ENCODE results near the gene CCR5AS.

The CCR5AS gene

DNA sequence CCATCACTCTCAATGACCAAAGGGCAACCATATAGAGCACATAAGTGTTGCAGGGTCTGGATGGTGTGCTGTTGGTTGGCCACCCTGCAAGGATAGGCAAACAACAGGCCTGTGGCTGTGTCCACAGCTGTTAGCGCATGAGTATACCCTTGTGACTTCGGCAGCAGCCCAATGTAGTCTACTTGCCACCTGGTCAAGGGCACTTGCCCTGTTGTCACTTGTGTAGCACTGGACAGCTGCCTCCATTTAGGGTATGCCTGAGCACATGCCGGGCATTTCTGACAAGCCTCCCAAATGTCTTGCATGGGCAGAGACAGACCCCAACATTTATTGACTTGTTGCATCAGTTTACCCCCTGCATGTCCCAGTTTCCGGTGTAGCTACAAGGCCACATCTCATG is 12.9 kb upstream of the CCR5AS start:
- no peak for DNase-seq (ENCODE audit: low spot score in 2 of 2)

DNA sequence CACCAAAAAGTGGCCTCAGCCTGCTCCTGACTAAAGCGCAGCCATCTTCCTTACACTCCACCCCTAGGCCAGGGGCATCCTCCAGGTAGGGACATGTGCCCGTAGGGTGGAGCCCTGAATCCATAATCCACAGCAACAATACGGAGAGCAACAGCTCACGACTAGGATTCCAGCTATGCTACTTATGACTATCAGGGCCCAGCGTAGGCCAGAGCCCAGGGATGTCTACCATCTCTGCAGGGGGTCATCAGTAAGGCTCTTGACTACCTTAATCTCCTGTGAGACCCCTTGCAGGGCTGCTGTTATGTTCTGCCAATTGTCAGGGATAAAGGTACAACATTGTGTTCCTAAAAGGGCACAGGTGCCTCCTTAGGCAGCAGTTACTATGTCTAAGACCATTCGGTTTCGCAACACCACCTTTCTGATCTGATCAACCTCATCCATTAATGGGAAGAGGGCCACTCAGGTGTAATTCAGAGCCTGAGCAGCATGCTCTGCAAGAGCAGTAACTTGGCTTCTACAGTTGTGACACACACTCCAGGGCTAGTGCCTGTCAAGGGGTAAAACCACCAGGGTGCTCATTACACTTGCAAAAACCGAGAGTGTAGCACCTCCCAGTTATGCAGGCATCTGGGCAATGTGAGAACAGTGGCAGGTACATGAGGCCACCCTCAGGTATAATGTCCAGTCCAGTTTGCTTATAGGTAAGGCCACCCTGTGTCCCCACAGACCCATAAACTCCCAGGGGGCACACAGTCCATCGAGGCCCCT is 11.2 kb upstream of the CCR5AS start:
- Histone ChIP-seq H3K27ac (no peak overlapping the region), H3K4me1 (peaks cover 2% of the 10 kb centered on the region), H3K4me3 (no peak overlapping the region), H3K36me3 (no peaks in the 10 kb centered on the region), H3K9me3 (no peaks in the 10 kb centered on the region), H3K27me3 (no peaks in the 10 kb centered on the region)
- no peak for TF ChIP-seq POLR2AphosphoS5 (IDR thresholded peaks at IDR 0.05)
- TF ChIP-seq, protein P1, sequence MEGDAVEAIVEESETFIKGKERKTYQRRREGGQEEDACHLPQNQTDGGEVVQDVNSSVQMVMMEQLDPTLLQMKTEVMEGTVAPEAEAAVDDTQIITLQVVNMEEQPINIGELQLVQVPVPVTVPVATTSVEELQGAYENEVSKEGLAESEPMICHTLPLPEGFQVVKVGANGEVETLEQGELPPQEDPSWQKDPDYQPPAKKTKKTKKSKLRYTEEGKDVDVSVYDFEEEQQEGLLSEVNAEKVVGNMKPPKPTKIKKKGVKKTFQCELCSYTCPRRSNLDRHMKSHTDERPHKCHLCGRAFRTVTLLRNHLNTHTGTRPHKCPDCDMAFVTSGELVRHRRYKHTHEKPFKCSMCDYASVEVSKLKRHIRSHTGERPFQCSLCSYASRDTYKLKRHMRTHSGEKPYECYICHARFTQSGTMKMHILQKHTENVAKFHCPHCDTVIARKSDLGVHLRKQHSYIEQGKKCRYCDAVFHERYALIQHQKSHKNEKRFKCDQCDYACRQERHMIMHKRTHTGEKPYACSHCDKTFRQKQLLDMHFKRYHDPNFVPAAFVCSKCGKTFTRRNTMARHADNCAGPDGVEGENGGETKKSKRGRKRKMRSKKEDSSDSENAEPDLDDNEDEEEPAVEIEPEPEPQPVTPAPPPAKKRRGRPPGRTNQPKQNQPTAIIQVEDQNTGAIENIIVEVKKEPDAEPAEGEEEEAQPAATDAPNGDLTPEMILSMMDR (IDR thresholded peaks at IDR 0.05), result no peak
- TF ChIP-seq POLR2A (IDR thresholded peaks at IDR 0.05), result no peak
- no peak for TF ChIP-seq EP300 (IDR thresholded peaks at IDR 0.05)
- 78% methylated on average over 8 of the region's 9 CpGs for WGBS
- no peak for DNase-seq (ENCODE audit: low spot score in 2 of 2)

More for the DNA sequence above, 12.9 kb upstream of the CCR5AS start:
- no peak for TF ChIP-seq POLR2A (IDR thresholded peaks at IDR 0.05)
- no peak for TF ChIP-seq POLR2AphosphoS5 (IDR thresholded peaks at IDR 0.05)
- Histone ChIP-seq H3K9me3 (no peaks in the 10 kb centered on the region), H3K27ac (no peak overlapping the region), H3K36me3 (no peaks in the 10 kb centered on the region), H3K4me1 (peaks cover 9% of the 10 kb centered on the region), H3K27me3 (no peaks in the 10 kb centered on the region), H3K4me3 (no peak overlapping the region)
- 100% methylated on average over 4 of the region's 4 CpGs for WGBS

DNA sequence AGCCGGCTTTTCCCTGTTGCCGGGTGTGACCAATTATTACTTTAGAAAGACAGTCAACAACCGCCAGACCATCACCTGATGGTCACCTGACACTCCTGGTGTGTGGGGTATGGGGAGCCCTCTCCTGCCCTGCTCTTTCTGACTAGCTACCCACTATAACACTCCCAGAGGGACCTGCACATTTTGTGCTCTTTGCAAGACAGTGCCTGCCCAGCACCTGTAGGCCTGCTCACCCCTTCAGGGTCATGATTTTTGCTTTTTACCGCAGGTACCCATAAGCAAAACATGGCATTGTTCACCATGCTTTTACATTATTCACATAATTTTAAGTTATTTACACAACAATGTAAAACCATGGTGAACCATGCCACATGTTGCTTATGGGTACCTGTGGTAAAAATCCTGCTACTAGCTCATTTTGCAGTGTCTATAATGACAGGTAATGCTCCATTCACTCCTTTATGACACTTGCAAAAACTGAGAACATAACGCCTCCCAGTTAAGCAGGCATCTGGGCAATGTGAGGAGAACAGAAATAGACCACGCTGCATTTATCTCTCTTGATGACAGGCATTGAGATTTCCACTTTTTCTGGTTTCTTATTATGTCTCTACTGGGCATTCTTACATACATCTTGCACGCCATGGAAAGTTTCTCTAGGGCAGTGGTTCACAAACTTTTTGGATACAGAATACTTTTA is 10.1 kb upstream of the CCR5AS start:
- WGBS, result 84% methylated on average over 7 of the region's 7 CpGs
- Histone ChIP-seq H3K27ac (no peak overlapping the region), H3K4me3 (no peak overlapping the region), H3K4me1 (no peaks in the 10 kb centered on the region), H3K27me3 (no peaks in the 10 kb centered on the region), H3K36me3 (no peaks in the 10 kb centered on the region), H3K9me3 (no peaks in the 10 kb centered on the region)
- no peak for TF ChIP-seq POLR2AphosphoS5 (IDR thresholded peaks at IDR 0.05)
- TF ChIP-seq POLR2A (IDR thresholded peaks at IDR 0.05), result no peak
- no peak for TF ChIP-seq EP300 (IDR thresholded peaks at IDR 0.05)
- TF ChIP-seq, protein P1 (IDR thresholded peaks at IDR 0.05), result no peak
- DNase-seq (ENCODE audit: low spot score in 2 of 2), result no peak

DNA sequence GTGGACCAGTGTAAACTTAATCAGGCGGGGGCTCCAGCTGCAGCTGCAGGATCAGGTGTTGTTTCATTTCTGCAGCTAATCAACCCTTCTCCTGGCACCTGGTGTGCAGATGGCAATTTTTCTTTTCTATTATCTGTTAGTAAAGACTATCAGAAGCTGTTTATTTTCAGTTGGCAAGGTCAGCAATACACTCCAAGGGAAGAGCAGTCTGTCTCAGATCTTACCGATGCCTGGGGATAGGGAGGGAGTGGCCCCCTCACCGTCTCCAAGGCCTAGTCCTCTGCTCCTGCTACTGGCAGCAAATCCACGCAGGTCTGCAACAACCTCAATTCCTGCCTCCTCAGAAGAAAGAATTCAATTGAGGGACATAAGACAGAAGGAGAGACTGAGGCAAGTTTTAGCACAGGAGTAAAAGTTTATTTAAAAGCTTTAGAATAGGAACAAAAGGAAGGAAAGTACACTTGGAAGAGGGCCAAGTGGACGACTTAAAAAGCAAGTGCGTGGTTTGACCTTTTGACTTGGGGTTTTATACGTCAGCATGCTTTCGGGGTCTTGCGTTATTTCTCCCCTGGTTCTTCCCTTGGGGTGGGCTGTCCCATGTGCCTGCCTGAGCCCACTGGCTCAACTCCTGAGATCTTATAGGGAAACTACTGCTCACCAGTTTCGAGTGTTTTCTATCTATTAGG is 9.4 kb upstream of the CCR5AS start:
- Histone ChIP-seq H3K4me1 (no peaks in the 10 kb centered on the region), H3K4me3 (no peak overlapping the region), H3K27ac (no peak overlapping the region), H3K27me3 (no peaks in the 10 kb centered on the region), H3K9me3 (no peaks in the 10 kb centered on the region), H3K36me3 (no peaks in the 10 kb centered on the region)
- 57% methylated on average over 10 of the region's 10 CpGs for WGBS
- TF ChIP-seq EP300 (IDR thresholded peaks at IDR 0.05) (no peak), POLR2A (IDR thresholded peaks at IDR 0.05) (no peak), POLR2AphosphoS5 (IDR thresholded peaks at IDR 0.05) (no peak)
- TF ChIP-seq, protein P1 (IDR thresholded peaks at IDR 0.05), result no peak
- no peak for DNase-seq (ENCODE audit: low spot score in 2 of 2)

DNA sequence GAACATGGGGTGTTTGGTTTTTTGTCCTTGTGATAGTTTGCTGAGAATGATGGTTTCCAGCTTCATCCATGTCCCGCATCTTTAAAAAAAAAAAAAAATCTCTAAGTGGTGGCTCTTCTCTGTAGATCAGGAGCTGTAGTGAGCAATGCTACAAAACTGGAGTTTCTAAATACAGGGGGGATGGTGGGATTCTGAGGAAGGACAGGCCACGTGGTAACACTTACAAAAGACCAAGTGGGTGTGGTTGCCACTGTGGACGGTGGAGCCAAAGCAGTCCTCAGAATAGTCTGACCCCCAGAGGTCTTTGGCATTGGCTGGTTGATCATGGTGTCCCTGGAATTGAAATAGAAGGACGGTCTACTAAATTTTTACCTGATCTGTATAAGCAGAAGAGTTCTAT is 7.9 kb upstream of the CCR5AS start:
- Histone ChIP-seq H3K4me3 (no peak overlapping the region), H3K9me3 (no peaks in the 10 kb centered on the region), H3K27ac (no peak overlapping the region), H3K27me3 (no peaks in the 10 kb centered on the region), H3K36me3 (no peaks in the 10 kb centered on the region), H3K4me1 (no peaks in the 10 kb centered on the region)
- 75% methylated on average over 4 of the region's 4 CpGs for WGBS
- TF ChIP-seq POLR2A (IDR thresholded peaks at IDR 0.05), result no peak
- no peak for TF ChIP-seq POLR2AphosphoS5 (IDR thresholded peaks at IDR 0.05)
- TF ChIP-seq, protein P1 (IDR thresholded peaks at IDR 0.05), result no peak
- TF ChIP-seq EP300 (IDR thresholded peaks at IDR 0.05), result no peak
- no peak for DNase-seq (ENCODE audit: low spot score in 2 of 2)

All from suprapubic skin (tissue), 4 donors.